Peyer's patch (tissue), 4 donors: ENCODE measurements around the gene EML1. TPM values are rescaled to one million over a fixed set of nuclear protein-coding genes. Genes with fewer than 3 reads are reported as not detected.

ENCODE experiments used
- DNase-seq, 3 donors: peaks; one replicate each; pipeline ENCODE4 v3.0.0-alpha.2; 2017 to 2019
- H3K27ac ChIP-seq, 4 donors: fragments of 200-600 bp; sonication (generic); one replicate each; pipeline ENCODE4 v1.5.1; 2016 to 2019
- H3K27me3 ChIP-seq, 2 donors: fragments of 200-600 bp; sonication (generic); one replicate each; pipeline ENCODE4 v1.5.1; 2019
- H3K36me3 ChIP-seq, 3 donors: fragments of 200-600 bp; sonication (generic); one replicate each; pipeline ENCODE4 v1.5.1; 2016 to 2019
- H3K4me1 ChIP-seq, 4 donors: fragments of 200-600 bp; sonication (generic); one replicate each; pipeline ENCODE4 v1.5.1; 2016 to 2019
- H3K4me3 ChIP-seq, 4 donors: fragments of 200-600 bp; sonication (generic); 1 replicate in 3 of 4; 2 replicates in 1 of 4; pipeline ENCODE4 v1.5.1; 2016 to 2019; ENCODE audit warnings: mild to moderate bottlenecking in 1 of 4
- H3K9me3 ChIP-seq, 4 donors: fragments of 200-600 bp; sonication (generic); one replicate each; pipeline ENCODE4 v1.5.1; 2016 to 2019; ENCODE audit warnings: mild to moderate bottlenecking in 1 of 4
- CTCF ChIP-seq, 6 experiments: fragments of 450-650 bp in 4 of 6; fragments of 200-600 bp in 2 of 6; sonication (generic) in 1 of 6; IDR thresholded peaks; one replicate each; pipeline ENCODE4 v1.5.1; 2017 to 2019; ENCODE audit warnings: antibody characterized with exemption in 6 of 6, mild to moderate bottlenecking in 3 of 6, moderate library complexity in 1 of 6
- POLR2A ChIP-seq, 2 donors: fragments of 450-650 bp; IDR thresholded peaks; one replicate each; pipeline ENCODE4 v1.5.1; 2017; ENCODE audit warnings: antibody characterized with exemption in 2 of 2, mild to moderate bottlenecking in 2 of 2, moderate library complexity in 2 of 2
- total RNA-seq, 4 donors: library from RNA; depleted of rRNA; stranded (reverse); fragments of >200 nt; gene quantifications; one replicate each; pipeline ENCODE4 v1.1.0, GENCODE V29; 2016

The EML1 gene
- total RNA-seq, 4 donors from 2014 or later = 12.3 to 32.2 (median 18.9) TPM

- Histone ChIP-seq H3K27me3 (no peaks in the 10 kb centered on the region), H3K9me3 (no peaks in the 10 kb centered on the region), H3K36me3 (no peaks in the 10 kb centered on the region), H3K4me3 (no peak overlapping the region), H3K4me1 (peaks cover 0 to 8% (median 0%) of the 10 kb centered on the region in 4 donors), H3K27ac (no peak overlapping the region)
- no peak for TF ChIP-seq CTCF (IDR thresholded peaks at IDR 0.05)
- no peak for TF ChIP-seq POLR2A (IDR thresholded peaks at IDR 0.05)
- no peak for DNase-seq
These were observed 29.5 kb upstream of the EML1 start for GRCh38 chr14:99763527-99764221.

- no peaks in the 10 kb centered on the region for H3K9me3 ChIP-seq
- H3K4me1 ChIP-seq = peaks cover 0 to 5% (median 0%) of the 10 kb centered on the region in 4 donors
- DNase-seq = no peak
- no peaks in the 10 kb centered on the region for H3K27me3 ChIP-seq
- no peak for TF ChIP-seq POLR2A (IDR thresholded peaks at IDR 0.05)
- TF ChIP-seq CTCF (IDR thresholded peaks at IDR 0.05) = no peak
- no peak overlapping the region for H3K27ac ChIP-seq
- H3K36me3 ChIP-seq = no peaks in the 10 kb centered on the region
- H3K4me3 ChIP-seq = no peak overlapping the region
These were observed 28.9 kb upstream of the EML1 start for GRCh38 chr14:99764222-99764706.

GRCh38 chr14:99768381-99768780, 24.8 kb upstream of the EML1 start:
- Histone ChIP-seq H3K4me1 (peaks cover 0 to 5% (median 0%) of the 10 kb centered on the region in 4 donors), H3K4me3 (no peak overlapping the region), H3K9me3 (no peaks in the 10 kb centered on the region), H3K27me3 (no peaks in the 10 kb centered on the region), H3K36me3 (no peaks in the 10 kb centered on the region), H3K27ac (peak overlapping the region in 1 of 4 donors; percentile 77)
- DNase-seq = peak in 1 of 3 donors; percentile 32
- TF ChIP-seq CTCF (IDR thresholded peaks at IDR 0.05) = no peak
- TF ChIP-seq POLR2A (IDR thresholded peaks at IDR 0.05) = no peak

- Histone ChIP-seq H3K36me3 (no peaks in the 10 kb centered on the region), H3K4me1 (peaks cover 0 to 5% (median 0%) of the 10 kb centered on the region in 4 donors)
- TF ChIP-seq CTCF (IDR thresholded peaks at IDR 0.05) = no peak
- TF ChIP-seq POLR2A (IDR thresholded peaks at IDR 0.05) = no peak
These were observed 24.1 kb upstream of the EML1 start for GRCh38 chr14:99769123-99769522.

GRCh38 chr14:99769799-99770198, 23.4 kb upstream of the EML1 start:
- TF ChIP-seq CTCF (IDR thresholded peaks at IDR 0.05) (no peak), POLR2A (IDR thresholded peaks at IDR 0.05) (no peak)
- Histone ChIP-seq H3K9me3 (no peaks in the 10 kb centered on the region), H3K27me3 (no peaks in the 10 kb centered on the region), H3K4me1 (peaks cover 0 to 5% (median 0%) of the 10 kb centered on the region in 4 donors), H3K4me3 (no peak overlapping the region), H3K27ac (no peak overlapping the region), H3K36me3 (no peaks in the 10 kb centered on the region)
- peak in 1 of 3 donors; percentile 17 for DNase-seq

More at GRCh38 chr14:99769123-99769522, 24.1 kb upstream of the EML1 start:
- Histone ChIP-seq H3K27me3 (no peaks in the 10 kb centered on the region), H3K27ac (no peak overlapping the region), H3K9me3 (no peaks in the 10 kb centered on the region), H3K4me3 (no peak overlapping the region)
- peak in 1 of 3 donors; percentile 26 for DNase-seq
